CD14-positive monocyte (primary cell): ENCODE results near the gene TTLL11. TPM values are rescaled to one million over a fixed set of nuclear protein-coding genes. Genes with fewer than 3 reads are reported as not detected.
A peak's percentile ranks its signal among the peaks of the same experiment; 100 is the strongest.
"Not testable (repeated sequence)": the region's sequence is repeated elsewhere in the genome, so short reads cannot be mapped to it uniquely, and the experiment has no call there.

Experiments used
- DNase-seq, 3 donors: peaks; one replicate each; pipeline ENCODE4 v3.0.0-alpha.2; 2011 to 2022
- H2AFZ ChIP-seq: 2 replicates; pipeline ENCODE4 v1.6.0; 2012; ENCODE audit warnings: mild to moderate bottlenecking, low read depth, low read length, inconsistent platforms; ENCODE audit not compliant: insufficient read depth, poor library complexity, severe bottlenecking
- H3K27ac ChIP-seq, 2 donors: 1 replicate in 1 of 2; 2 replicates in 1 of 2; pipeline ENCODE4 v1.5.1; 2012 to 2013; ENCODE audit warnings: low read length in 2 of 2, control low read depth in 1 of 2, inconsistent platforms in 1 of 2, low read depth in 1 of 2, mild to moderate bottlenecking in 1 of 2
- H3K27me3 ChIP-seq, 2 donors: one replicate each; pipeline versions ENCODE4 v1.6.0 to v1.6.1; 2011 to 2013; ENCODE audit warnings: low read length in 2 of 2; ENCODE audit not compliant: control insufficient read depth in 2 of 2, insufficient read depth in 2 of 2
- H3K36me3 ChIP-seq, 2 donors: replicated peaks in 1 of 2; 1 replicate in 1 of 2; 2 replicates in 1 of 2; pipeline versions ENCODE4 v1.5.1 to v1.6.1; 2012 to 2013; ENCODE audit warnings: low read length in 2 of 2, control low read depth in 1 of 2, inconsistent platforms in 1 of 2, mild to moderate bottlenecking in 1 of 2; ENCODE audit not compliant: insufficient read depth in 2 of 2, control insufficient read depth in 1 of 2
- H3K4me1 ChIP-seq, 2 donors: 1 replicate in 1 of 2; 2 replicates in 1 of 2; pipeline versions ENCODE4 v1.5.1 to v1.6.1; 2012 to 2013; ENCODE audit warnings: low read length in 2 of 2, control low read depth in 1 of 2, inconsistent platforms in 1 of 2, mild to moderate bottlenecking in 1 of 2, moderate library complexity in 1 of 2; ENCODE audit not compliant: insufficient read depth in 2 of 2, control insufficient read depth in 1 of 2
- H3K4me2 ChIP-seq: replicated peaks from 2 replicates; pipeline ENCODE3; 2012; ENCODE audit warnings: low read length, moderate library complexity, mild to moderate bottlenecking; ENCODE audit not compliant: poor library complexity, severe bottlenecking; ENCODE audit errors: extremely low read depth
- H3K4me3 ChIP-seq, 3 experiments: fragments of 200-600 bp in 1 of 3; sonication (generic) in 1 of 3; replicated peaks in 1 of 3; 1 replicate in 2 of 3; 2 replicates in 1 of 3; pipeline ENCODE4 v1.5.1; 2011 to 2013; ENCODE audit warnings: low read length in 3 of 3, mild to moderate bottlenecking in 3 of 3, control low read depth in 2 of 3, low read depth in 2 of 3, inconsistent platforms in 1 of 3, moderate library complexity in 1 of 3
- H3K79me2 ChIP-seq: 2 replicates; pipeline ENCODE4 v1.6.0; 2012; ENCODE audit warnings: mild to moderate bottlenecking, control low read depth, inconsistent platforms, low read length, moderate library complexity; ENCODE audit not compliant: insufficient read depth
- H3K9ac ChIP-seq: 2 replicates; pipeline ENCODE4 v1.6.0; 2017; ENCODE audit warnings: low read length, mild to moderate bottlenecking; ENCODE audit not compliant: insufficient read depth, poor library complexity, severe bottlenecking
- H3K9me3 ChIP-seq, 2 donors: replicated peaks in 1 of 2; 1 replicate in 1 of 2; 2 replicates in 1 of 2; pipeline versions ENCODE4 v1.5.1 to v1.6.1; 2012 to 2013; ENCODE audit warnings: low read length in 2 of 2, control low read depth in 1 of 2; ENCODE audit not compliant: control insufficient read depth in 1 of 2, insufficient read depth in 1 of 2
- H4K20me1 ChIP-seq: 2 replicates; pipeline ENCODE4 v1.6.0; 2012; ENCODE audit warnings: mild to moderate bottlenecking, low read length, control low read depth, moderate library complexity; ENCODE audit not compliant: insufficient read depth
- H3K27ac Mint-ChIP-seq, 7 donors: one replicate each; pipeline ENCODE4 v1.8.0; 2020; ENCODE audit warnings: mild to moderate bottlenecking in 7 of 7, mixed read lengths in 7 of 7, moderate library complexity in 6 of 7, inconsistent platforms in 2 of 7
- H3K27me3 Mint-ChIP-seq, 3 donors: one replicate each; pipeline ENCODE4 v1.8.0; 2021 to 2022; ENCODE audit warnings: low read depth in 3 of 3, mild to moderate bottlenecking in 3 of 3, mixed read lengths in 3 of 3, moderate library complexity in 3 of 3, inconsistent platforms in 1 of 3
- H3K36me3 Mint-ChIP-seq, 2 donors: one replicate each; pipeline ENCODE4 v1.8.0; 2020; ENCODE audit warnings: mixed read lengths in 2 of 2, inconsistent platforms in 1 of 2, mild to moderate bottlenecking in 1 of 2
- H3K4me1 Mint-ChIP-seq: one replicate; pipeline ENCODE4 v1.8.0; 2020; ENCODE audit warnings: mild to moderate bottlenecking, mixed read lengths
- H3K4me3 Mint-ChIP-seq, 2 donors: one replicate each; pipeline ENCODE4 v1.8.0; 2020; ENCODE audit warnings: mild to moderate bottlenecking in 2 of 2, mixed read lengths in 2 of 2, moderate library complexity in 1 of 2
- H3K9me3 Mint-ChIP-seq, 7 donors: one replicate each; pipeline ENCODE4 v1.8.0; 2020 to 2022; ENCODE audit warnings: mixed read lengths in 7 of 7, mild to moderate bottlenecking in 6 of 7, moderate library complexity in 6 of 7, inconsistent platforms in 2 of 7
- CTCF ChIP-seq: fragments of 200-600 bp; IDR thresholded peaks from one replicate; pipeline ENCODE4 v1.8.0; 2022; ENCODE audit warnings: antibody characterized with exemption, mild to moderate bottlenecking
- WGBS: methylation state at CpG from one replicate; pipeline ENCODE4 v1.1.5; 2013; ENCODE audit warnings: missing lambda C conversion rate; ENCODE audit not compliant: insufficient coverage; 5-methylcytosine and 5-hydroxymethylcytosine counted together
- intact Hi-C, 2 donors: fragments of 100-400 bp; cut with micrococcal nuclease; formaldehyde crosslinking; loops; one replicate each; pipeline versions ENCODE4 v1.15.0 to v1.15.1; 2023
- polyA plus RNA-seq, 3 donors: library from polyadenylated mRNA; depleted of rRNA in 1 of 3; unstranded in 2 of 3; stranded (reverse) in 1 of 3; fragments of 300-500 nt in 2 of 3; fragments of >200 nt in 1 of 3; fragmentation: Illumina TruSeq in 2 of 3; gene quantifications; 1 replicate in 2 of 3; 2 replicates in 1 of 3; pipeline ENCODE4 v1.2.3, GENCODE V29; 2012 to 2021

TTLL11 gene
- polyA plus RNA-seq, 3 donors, result 2.9 to 3.5 (median 3.1) TPM

- Histone ChIP-seq H2AFZ (no peak overlapping the region), H3K27me3 (no peaks in the 10 kb centered on the region), H4K20me1 (no peaks in the 10 kb centered on the region), H3K36me3 (no peaks in the 10 kb centered on the region), H3K27ac (no peak overlapping the region), H3K4me2 (no peak overlapping the region), H3K4me3 (no peak overlapping the region), H3K9me3 (peaks cover 0 to 9% of the 10 kb centered on the region in 2 donors), H3K9ac (no peak overlapping the region), H3K79me2 (no peaks in the 10 kb centered on the region), H3K4me1 (no peaks in the 10 kb centered on the region)
- no peak overlapping the region for H3K27ac Mint-ChIP-seq
- no peaks in the 10 kb centered on the region for H3K36me3 Mint-ChIP-seq
- H3K4me3 Mint-ChIP-seq, result no peak overlapping the region
- peaks cover 0 to 8% (median 5%) of the 10 kb centered on the region in 7 donors for H3K9me3 Mint-ChIP-seq
- 90% methylated on average over 7 of the region's 13 CpGs for WGBS
- peaks cover 4 to 19% (median 7%) of the 10 kb centered on the region in 3 donors for H3K27me3 Mint-ChIP-seq
- peaks cover 3% of the 10 kb centered on the region for H3K4me1 Mint-ChIP-seq
- intact Hi-C loops, result no loop called here
- DNase-seq, result no peak
- no peak for TF ChIP-seq CTCF
Measured at GRCh38 chr9:122119166-122119521, 26.0 kb upstream of the TTLL11 start.

GRCh38 chr9:122118343-122119165 lies 25.4 kb upstream of the TTLL11 start:
- DNase-seq, result no peak
- H3K4me1 Mint-ChIP-seq, result peaks cover 3% of the 10 kb centered on the region
- no peaks in the 10 kb centered on the region for H3K27me3 ChIP-seq
- H4K20me1 ChIP-seq, result no peaks in the 10 kb centered on the region
- peaks cover 0 to 9% of the 10 kb centered on the region in 2 donors for H3K9me3 ChIP-seq
- TF ChIP-seq CTCF, result no peak
- intact Hi-C loops, result no loop called here
- no peaks in the 10 kb centered on the region for H3K4me1 ChIP-seq
- H3K27me3 Mint-ChIP-seq, result peaks cover 2 to 15% (median 7%) of the 10 kb centered on the region in 3 donors
- H3K27ac Mint-ChIP-seq, result no peak overlapping the region
- H3K4me3 Mint-ChIP-seq, result no peak overlapping the region
- 100% methylated on average over 2 of the region's 5 CpGs for WGBS
- no peak overlapping the region for H3K4me2 ChIP-seq
- H3K4me3 ChIP-seq, result no peak overlapping the region
- no peaks in the 10 kb centered on the region for H3K79me2 ChIP-seq
- H2AFZ ChIP-seq, result no peak overlapping the region
- no peak overlapping the region for H3K27ac ChIP-seq
- no peaks in the 10 kb centered on the region for H3K36me3 ChIP-seq
- H3K36me3 Mint-ChIP-seq, result no peaks in the 10 kb centered on the region
- H3K9me3 Mint-ChIP-seq, result peaks cover 0 to 8% (median 5%) of the 10 kb centered on the region in 7 donors
- no peak overlapping the region for H3K9ac ChIP-seq

- H3K27me3 Mint-ChIP-seq, result peaks cover 2 to 14% (median 4%) of the 10 kb centered on the region in 3 donors
- H2AFZ ChIP-seq, H3K4me3 Mint-ChIP-seq, intact Hi-C loops, H4K20me1 ChIP-seq, H3K4me1 ChIP-seq, H3K9ac ChIP-seq, H3K79me2 ChIP-seq, H3K36me3 Mint-ChIP-seq, H3K27ac ChIP-seq, H3K4me1 Mint-ChIP-seq, H3K36me3 ChIP-seq, H3K9me3 ChIP-seq, H3K9me3 Mint-ChIP-seq, H3K27ac Mint-ChIP-seq, H3K27me3 ChIP-seq, H3K4me2 ChIP-seq, H3K4me3 ChIP-seq: not testable (repeated sequence)
- peak in 1 of 3 donors; percentile 59 for DNase-seq
- WGBS, result 94% methylated on average over 3 of the region's 9 CpGs
Measured at GRCh38 chr9:122117241-122117640, 24.1 kb upstream of the TTLL11 start.
